KMS-11 (cell line): ENCODE results near the gene NECAB3.

ENCODE experiments used
- H2AFZ ChIP-seq: fragments of 200-600 bp; sonication (generic); 2 replicates; pipeline ENCODE4 v1.6.1; 2016; ENCODE audit warnings: antibody characterized with exemption, mixed run types, low read depth
- H3K27ac ChIP-seq: fragments of 200-600 bp; sonication (generic); 2 replicates; pipeline ENCODE4 v1.6.1; 2016; ENCODE audit warnings: mild to moderate bottlenecking, mixed run types
- H3K27me3 ChIP-seq: fragments of 200-600 bp; sonication (generic); 2 replicates; pipeline ENCODE4 v1.6.1; 2017; ENCODE audit warnings: mild to moderate bottlenecking, low read depth, mixed run types, moderate library complexity; ENCODE audit not compliant: insufficient read depth
- H3K36me3 ChIP-seq: fragments of 200-600 bp; sonication (generic); 2 replicates; pipeline ENCODE4 v1.6.1; 2017; ENCODE audit warnings: mild to moderate bottlenecking, mixed run types; ENCODE audit not compliant: insufficient read depth
- H3K4me1 ChIP-seq: fragments of 200-600 bp; sonication (generic); 2 replicates; pipeline ENCODE4 v1.6.1; 2016; ENCODE audit warnings: mild to moderate bottlenecking, low read depth, mixed run types; ENCODE audit not compliant: poor library complexity, severe bottlenecking
- H3K4me2 ChIP-seq: fragments of 200-600 bp; sonication (generic); 2 replicates; pipeline ENCODE4 v1.7.0; 2016; ENCODE audit warnings: mild to moderate bottlenecking, mixed run types
- H3K4me3 ChIP-seq: fragments of 200-600 bp; sonication (generic); IDR thresholded peaks from 2 replicates; pipeline ENCODE4 v1.6.1; 2017; ENCODE audit warnings: low read depth, low read length, mixed read lengths; ENCODE audit not compliant: insufficient read depth
- H3K79me2 ChIP-seq: fragments of 200-600 bp; sonication (generic); 2 replicates; pipeline ENCODE4 v1.6.1; 2016; ENCODE audit warnings: low read depth, mixed run types; ENCODE audit not compliant: insufficient read depth
- H3K9ac ChIP-seq: fragments of 200-600 bp; sonication (generic); 2 replicates; pipeline ENCODE4 v1.6.1; 2016; ENCODE audit warnings: mild to moderate bottlenecking, mixed run types
- H4K20me1 ChIP-seq: fragments of 200-600 bp; sonication (generic); 2 replicates; pipeline ENCODE4 v1.6.1; 2016; ENCODE audit warnings: mild to moderate bottlenecking, mixed run types; ENCODE audit not compliant: insufficient read depth
- CTCF ChIP-seq: fragments of 200-600 bp; sonication (generic); conservative IDR thresholded peaks from 2 replicates; pipeline ENCODE4 v1.6.1; 2017; ENCODE audit warnings: low read depth, mild to moderate bottlenecking, antibody characterized with exemption, low read length, moderate library complexity, mixed read lengths

The NECAB3 gene

GRCh38 chr20:33646191-33646590, 28.0 kb downstream of the NECAB3 start:
- H3K36me3 ChIP-seq = no peaks in the 10 kb centered on the region

GRCh38 chr20:33645396-33645795, 28.8 kb downstream of the NECAB3 start:
- H2AFZ ChIP-seq = no peak overlapping the region
- H3K27ac ChIP-seq = no peak overlapping the region
- no peak overlapping the region; the same call in 1 of the 2 replicates for H3K4me2 ChIP-seq
- H3K79me2 ChIP-seq = no peaks in the 10 kb centered on the region
- no peaks in the 10 kb centered on the region for H4K20me1 ChIP-seq
- peaks cover 52% of the 10 kb centered on the region for H3K4me1 ChIP-seq
- no peak for TF ChIP-seq CTCF
- H3K36me3 ChIP-seq = no peaks in the 10 kb centered on the region
- H3K9ac ChIP-seq = no peak overlapping the region
- no peak overlapping the region for H3K4me3 ChIP-seq
- no peaks in the 10 kb centered on the region for H3K27me3 ChIP-seq

More at GRCh38 chr20:33646191-33646590, 28.0 kb downstream of the NECAB3 start:
- Histone ChIP-seq H3K9ac (no peak overlapping the region), H3K79me2 (no peaks in the 10 kb centered on the region), H3K27ac (peak overlapping the region; percentile 74), H4K20me1 (no peaks in the 10 kb centered on the region), H3K4me1 (peaks cover 60% of the 10 kb centered on the region), H3K27me3 (no peaks in the 10 kb centered on the region), H2AFZ (no peak overlapping the region), H3K4me3 (no peak overlapping the region), H3K4me2 (peak overlapping the region; percentile 84; the same call in 1 of the 2 replicates)
- TF ChIP-seq CTCF = no peak

GRCh38 chr20:33645072-33645358, 29.2 kb downstream of the NECAB3 start:
- Histone ChIP-seq H3K27ac (no peak overlapping the region), H4K20me1 (no peaks in the 10 kb centered on the region), H3K79me2 (no peaks in the 10 kb centered on the region), H3K36me3 (no peaks in the 10 kb centered on the region), H3K9ac (no peak overlapping the region), H3K4me2 (no peak overlapping the region; the same call in 1 of the 2 replicates), H3K4me1 (peaks cover 48% of the 10 kb centered on the region), H3K4me3 (no peak overlapping the region), H3K27me3 (no peaks in the 10 kb centered on the region), H2AFZ (no peak overlapping the region)
- TF ChIP-seq CTCF = no peak

- Histone ChIP-seq H4K20me1 (no peaks in the 10 kb centered on the region), H3K4me2 (no peak overlapping the region), H3K79me2 (no peaks in the 10 kb centered on the region), H2AFZ (no peak overlapping the region), H3K4me1 (peaks cover 43% of the 10 kb centered on the region), H3K9ac (no peak overlapping the region), H3K27ac (no peak overlapping the region), H3K4me3 (no peak overlapping the region), H3K36me3 (no peaks in the 10 kb centered on the region), H3K27me3 (no peaks in the 10 kb centered on the region)
- TF ChIP-seq CTCF = no peak
Measured at GRCh38 chr20:33644313-33645071, 29.7 kb downstream of the NECAB3 start.
